Kidney capillary endothelial cell (primary cell): ENCODE results near the gene EP400.
A peak's percentile ranks its signal among the peaks of the same experiment; 100 is the strongest.

Experiments
- DNase-seq: peaks from one replicate; pipeline ENCODE4 v3.0.0-alpha.2; 2018; ENCODE audit warnings: low spot score

EP400 gene, protein sequence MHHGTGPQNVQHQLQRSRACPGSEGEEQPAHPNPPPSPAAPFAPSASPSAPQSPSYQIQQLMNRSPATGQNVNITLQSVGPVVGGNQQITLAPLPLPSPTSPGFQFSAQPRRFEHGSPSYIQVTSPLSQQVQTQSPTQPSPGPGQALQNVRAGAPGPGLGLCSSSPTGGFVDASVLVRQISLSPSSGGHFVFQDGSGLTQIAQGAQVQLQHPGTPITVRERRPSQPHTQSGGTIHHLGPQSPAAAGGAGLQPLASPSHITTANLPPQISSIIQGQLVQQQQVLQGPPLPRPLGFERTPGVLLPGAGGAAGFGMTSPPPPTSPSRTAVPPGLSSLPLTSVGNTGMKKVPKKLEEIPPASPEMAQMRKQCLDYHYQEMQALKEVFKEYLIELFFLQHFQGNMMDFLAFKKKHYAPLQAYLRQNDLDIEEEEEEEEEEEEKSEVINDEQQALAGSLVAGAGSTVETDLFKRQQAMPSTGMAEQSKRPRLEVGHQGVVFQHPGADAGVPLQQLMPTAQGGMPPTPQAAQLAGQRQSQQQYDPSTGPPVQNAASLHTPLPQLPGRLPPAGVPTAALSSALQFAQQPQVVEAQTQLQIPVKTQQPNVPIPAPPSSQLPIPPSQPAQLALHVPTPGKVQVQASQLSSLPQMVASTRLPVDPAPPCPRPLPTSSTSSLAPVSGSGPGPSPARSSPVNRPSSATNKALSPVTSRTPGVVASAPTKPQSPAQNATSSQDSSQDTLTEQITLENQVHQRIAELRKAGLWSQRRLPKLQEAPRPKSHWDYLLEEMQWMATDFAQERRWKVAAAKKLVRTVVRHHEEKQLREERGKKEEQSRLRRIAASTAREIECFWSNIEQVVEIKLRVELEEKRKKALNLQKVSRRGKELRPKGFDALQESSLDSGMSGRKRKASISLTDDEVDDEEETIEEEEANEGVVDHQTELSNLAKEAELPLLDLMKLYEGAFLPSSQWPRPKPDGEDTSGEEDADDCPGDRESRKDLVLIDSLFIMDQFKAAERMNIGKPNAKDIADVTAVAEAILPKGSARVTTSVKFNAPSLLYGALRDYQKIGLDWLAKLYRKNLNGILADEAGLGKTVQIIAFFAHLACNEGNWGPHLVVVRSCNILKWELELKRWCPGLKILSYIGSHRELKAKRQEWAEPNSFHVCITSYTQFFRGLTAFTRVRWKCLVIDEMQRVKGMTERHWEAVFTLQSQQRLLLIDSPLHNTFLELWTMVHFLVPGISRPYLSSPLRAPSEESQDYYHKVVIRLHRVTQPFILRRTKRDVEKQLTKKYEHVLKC (N-terminal part only)

DNA sequence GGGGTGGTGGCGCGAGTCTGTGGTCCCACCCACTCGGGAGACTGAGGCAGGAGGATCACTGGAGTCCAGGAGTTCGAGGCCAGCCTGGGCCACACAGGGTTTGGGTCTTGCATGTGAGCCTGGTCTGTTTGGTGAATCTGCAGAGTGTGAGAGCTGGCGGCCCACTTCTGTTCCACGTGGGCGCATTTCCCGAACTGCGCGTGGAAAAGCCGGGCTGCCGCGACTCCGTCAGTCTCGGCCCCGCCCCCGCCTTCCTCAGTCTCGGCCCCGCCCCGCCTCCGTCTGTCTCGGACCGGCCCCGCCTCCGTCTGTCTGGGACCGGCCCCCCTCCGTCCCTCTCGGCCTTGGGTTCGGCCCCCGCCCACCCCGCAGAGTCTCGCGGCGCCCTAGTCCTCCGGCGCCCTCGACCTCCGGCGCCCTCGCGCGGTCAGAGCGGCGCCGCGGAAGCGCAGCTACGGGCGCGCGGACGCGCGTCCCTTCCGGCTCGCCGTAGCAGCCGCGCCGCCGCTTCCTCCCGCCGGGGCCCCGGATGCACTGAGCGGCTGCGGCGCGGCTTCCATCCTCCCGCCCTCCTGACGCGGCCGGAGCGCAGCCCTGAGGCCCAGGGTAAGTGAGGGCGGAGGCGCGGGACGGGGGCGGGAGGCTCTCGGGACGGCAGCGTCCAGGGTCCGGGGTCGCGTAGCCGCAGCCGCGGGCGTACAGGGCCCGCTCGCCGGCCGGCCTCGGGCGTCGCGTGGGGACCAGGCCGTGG lies at the start of gene EP400:
EP400 (plus strand) TSS at position 512 of the 751 bp plus-strand sequence. CDS start 10,678 bp downstream, outside the sequence.
- peak; percentile 92 for DNase-seq

DNA sequence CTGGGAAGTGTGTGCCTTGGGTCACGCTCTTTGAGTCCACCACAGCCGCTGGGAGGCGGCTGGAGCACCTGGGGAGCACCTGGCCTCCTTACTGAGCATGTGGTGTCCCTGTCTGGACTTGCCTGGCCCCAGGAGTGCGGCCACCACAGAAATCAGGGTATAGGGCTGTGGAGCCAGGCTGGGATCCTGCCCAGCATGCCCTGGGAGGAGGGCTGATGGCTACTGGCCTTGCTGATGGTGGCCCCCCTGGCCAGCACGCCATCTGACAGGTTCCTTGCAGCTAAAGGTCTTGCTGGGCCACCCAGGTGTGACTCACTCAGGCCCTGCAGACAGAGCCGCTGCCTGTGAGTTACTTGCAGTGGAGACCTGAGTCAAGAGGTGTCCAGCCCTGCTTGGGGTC lies 49.3 kb upstream of the EP400 start:
- no peak for DNase-seq

DNA sequence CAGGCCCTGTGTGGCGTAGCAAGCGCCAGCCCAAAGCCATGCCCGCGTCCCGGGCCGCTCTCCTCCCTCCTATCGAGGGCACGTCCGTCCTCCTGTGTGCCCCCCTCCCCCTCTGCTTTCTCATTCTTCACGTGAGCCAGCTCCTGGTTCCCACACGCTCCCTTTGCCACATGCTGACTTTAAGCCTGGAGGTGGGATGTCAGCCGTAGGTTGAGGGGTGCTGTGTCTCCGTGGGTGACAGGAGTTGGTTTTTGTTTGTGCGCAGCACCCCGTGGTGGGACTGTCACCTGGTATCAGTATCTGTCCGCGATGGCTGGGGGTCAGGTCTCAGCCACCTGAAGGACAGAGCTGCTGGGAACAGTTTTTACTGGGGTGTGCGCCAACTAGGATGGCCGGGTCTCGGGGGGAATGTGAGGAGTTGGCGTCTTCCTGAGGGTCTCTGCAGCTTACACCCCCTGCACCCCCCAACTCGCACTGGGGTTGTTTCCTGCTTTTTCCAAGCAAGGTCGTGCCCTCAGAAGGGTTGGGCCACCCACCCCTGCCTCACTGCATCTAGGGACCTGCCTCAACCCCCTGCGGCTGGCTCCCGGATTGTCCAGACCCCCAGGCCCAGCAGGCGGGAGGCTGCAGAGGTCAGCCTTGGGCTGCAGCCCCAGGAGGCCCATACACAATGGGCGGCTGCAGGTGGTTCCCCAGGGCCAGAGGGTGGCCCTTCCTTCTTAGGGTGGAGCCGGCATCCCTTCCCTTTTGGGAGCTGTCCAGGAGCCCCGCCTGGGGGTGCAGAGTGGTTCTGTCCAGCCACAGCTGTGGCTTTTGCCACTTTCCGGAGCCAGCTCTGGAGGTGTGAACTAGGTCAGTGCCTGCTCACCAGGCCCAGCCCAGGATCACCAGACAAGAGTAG lies 48.1 kb upstream of the EP400 start:
- DNase-seq = no peak

DNA sequence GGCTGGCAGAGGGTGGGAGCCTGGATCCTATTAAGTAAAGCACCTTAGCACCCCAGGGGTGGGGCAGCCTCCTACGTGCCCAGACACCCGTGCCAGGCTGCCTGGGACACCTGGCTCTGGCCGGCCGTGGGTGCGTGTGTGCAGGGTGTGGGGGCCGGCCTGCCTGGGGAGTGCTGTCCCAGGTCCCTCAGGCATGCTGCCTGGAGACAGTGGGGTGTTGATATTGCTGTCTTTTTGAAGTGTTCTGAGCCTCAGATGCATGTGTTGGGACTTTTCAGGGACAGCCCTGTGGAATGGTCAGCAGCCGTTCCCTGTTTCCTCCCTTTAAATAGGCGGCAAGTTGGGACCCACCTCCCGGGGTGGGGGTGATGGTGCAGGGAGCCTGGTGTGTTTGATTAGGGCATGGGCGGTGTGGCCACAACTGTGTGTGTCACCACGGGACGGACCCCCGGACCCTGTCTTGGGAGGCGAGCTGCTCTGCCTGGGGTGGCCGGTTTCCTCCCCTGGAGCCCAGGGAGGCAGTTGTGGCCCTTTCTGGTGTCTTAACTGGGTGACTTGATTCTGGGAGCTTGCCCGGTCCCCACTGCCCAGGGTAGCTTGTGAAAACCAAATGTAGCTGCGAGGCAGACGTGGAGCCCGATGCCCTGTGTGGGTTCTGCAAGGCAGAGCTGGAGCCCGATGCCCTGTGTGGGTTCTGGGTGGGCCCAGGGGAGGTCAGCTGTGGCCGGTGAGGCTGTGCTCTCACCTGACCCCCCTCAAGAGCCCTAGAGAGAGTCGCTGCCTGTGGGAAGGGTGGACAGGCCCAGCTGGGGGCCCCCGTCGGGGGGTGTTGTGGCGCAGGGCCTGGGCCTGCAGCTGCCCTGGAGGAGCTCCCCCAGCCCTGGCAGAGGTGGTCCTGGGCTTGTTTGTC lies 47.2 kb upstream of the EP400 start:
- DNase-seq = no peak

DNA sequence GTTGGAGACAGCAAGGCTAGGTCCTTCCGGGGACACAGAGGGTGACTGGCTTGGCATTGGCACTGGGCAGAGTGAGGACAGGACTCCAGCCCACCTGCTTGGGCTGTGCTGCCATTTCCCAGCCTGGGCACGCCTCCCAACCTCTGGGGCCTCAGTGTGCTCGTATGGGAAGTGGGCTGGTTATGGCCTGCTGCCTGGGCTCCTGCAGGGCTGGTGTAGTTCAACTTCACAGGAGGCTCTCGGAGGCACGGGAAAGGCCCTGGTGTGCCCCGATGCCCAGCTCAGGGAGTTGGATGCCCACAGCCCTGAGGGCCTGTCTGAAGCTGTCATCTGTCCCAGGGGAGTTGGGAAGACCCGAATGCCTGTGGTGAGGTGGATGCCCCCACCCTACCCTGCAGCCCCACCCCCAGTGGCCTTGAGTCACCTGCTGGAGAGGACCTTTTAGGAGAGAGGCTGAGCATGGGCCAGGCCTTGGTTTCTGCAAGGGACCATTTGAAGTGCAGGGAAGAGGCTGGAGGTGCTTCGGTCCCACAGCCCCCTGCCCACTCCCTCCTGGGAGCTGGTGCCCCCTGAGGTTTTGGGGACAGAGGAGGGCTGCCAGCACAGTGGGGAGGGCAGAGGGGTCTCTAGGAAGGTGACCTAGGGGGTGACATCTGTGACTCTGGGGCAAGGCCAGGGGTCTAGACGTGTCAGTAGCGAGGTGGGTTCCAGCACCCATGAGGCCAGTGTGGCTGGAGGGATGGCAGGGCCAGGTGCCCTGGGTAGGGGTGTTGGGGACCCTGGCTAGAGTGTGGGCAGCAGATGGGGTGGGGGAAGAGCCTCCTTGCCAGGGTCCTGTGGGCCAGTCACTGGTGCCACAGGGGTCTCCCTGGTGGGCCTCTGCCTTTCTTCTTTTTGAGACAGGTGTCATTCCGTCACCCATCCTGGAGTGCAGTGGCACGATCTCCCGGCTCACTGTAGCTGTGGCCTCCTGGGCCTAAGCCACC lies 46.2 kb upstream of the EP400 start:
- no peak for DNase-seq

DNA sequence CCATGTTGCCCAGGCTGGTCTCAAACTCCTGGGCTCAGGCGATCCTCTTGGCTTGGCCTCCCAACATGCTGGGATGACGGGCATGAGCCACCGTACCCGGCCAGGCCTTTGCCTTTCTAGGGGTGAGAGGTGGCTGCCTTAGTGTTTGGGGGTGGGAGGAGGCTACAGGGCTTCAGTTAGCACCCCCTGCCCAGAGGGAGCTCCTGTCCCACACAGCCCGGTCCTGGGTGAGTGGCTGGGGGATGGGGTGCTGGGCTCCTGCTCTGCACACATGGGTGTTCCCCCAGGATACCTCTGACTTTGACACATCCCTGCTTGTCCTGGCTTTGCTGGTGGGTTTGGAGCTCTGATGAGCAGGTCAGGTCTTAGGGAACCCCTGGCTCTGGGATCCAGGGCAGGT lies 45.4 kb upstream of the EP400 start:
- no peak for DNase-seq

DNA sequence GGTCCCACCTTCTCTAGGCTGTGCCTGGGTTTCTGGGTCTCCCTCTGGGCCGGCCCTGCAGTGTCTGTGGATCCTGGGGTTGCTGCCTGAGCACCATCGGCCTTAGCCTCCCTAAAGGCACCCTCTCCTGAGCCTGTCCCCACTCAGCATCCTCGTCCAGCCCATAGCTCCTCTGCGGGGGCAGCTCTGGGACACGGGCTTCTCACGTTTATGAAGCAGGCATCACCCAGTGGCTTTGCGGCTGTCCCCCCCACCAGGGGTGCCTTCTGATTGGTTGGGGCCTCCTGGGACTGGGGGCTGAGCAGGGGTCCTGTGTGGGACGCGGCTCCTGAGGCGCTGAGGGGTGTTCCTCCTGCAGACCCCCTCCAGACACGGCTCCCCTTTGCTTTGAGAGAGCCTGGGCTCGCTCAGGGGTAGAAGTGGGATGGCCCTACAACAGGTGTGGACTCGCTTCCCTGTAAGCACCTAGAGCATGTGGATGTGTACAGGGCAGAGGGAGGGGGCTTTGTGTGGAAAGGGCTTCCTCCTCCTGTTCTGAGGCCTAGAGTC lies 44.6 kb upstream of the EP400 start:
- DNase-seq = no peak

DNA sequence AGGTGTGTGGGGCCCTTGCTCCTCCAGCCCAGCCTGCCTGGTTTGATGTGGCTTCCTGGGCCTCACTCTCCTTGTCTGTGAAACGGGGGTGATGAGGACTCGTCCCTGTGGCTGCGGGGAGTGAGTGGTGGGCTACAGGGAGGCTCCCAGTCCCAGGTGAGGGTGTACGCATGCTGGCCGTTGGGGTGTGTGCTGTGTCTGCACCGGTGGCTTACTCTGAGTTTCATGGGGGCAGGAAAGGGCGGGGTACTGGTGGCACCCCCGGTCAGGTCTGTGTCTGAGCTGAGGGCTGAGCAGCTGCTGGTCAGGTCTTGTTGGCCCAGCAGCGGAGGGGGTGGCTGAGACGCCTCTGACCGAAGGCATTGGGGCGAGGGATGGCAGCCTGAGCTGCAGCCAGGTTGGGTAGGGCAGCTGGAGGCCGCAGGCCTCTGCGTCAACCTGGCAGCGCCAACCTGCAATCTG lies 44.1 kb upstream of the EP400 start:
- DNase-seq = no peak

DNA sequence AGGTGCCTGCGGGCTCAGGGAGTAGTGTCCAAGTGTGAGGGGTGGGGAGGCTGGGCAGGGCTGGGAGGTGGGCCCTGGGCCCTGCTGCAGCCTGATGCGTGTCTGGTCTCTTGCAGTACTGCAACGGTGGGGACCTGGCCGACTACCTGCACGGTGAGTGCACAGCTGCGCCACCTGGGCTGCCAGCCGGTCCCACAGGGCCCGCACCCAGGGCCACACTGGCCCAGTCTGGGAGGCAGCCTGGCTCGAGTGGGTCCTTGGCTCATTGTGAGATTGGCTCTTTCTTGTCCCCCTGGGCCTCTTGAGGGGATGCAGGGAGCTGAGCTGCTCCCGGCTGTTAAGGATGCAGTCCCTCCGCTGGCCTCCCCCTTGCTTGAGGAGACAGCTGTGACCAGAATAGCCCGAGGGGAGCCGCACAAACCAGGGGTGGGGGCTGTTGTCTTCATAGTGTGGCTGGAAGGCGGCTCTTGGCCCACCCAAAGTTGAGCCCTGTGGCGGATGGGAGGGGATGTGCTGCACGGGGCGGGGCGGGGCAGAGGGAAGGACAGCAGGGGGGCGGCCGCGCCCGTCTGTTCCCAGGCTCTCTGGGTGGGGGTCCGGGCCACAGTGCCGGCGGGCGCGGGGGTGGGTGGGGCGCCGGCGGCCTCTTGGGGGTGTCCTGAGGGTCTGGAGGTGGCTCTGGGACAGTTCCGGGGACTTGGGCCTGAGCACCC lies 42.2 kb upstream of the EP400 start:
- DNase-seq = no peak

DNA sequence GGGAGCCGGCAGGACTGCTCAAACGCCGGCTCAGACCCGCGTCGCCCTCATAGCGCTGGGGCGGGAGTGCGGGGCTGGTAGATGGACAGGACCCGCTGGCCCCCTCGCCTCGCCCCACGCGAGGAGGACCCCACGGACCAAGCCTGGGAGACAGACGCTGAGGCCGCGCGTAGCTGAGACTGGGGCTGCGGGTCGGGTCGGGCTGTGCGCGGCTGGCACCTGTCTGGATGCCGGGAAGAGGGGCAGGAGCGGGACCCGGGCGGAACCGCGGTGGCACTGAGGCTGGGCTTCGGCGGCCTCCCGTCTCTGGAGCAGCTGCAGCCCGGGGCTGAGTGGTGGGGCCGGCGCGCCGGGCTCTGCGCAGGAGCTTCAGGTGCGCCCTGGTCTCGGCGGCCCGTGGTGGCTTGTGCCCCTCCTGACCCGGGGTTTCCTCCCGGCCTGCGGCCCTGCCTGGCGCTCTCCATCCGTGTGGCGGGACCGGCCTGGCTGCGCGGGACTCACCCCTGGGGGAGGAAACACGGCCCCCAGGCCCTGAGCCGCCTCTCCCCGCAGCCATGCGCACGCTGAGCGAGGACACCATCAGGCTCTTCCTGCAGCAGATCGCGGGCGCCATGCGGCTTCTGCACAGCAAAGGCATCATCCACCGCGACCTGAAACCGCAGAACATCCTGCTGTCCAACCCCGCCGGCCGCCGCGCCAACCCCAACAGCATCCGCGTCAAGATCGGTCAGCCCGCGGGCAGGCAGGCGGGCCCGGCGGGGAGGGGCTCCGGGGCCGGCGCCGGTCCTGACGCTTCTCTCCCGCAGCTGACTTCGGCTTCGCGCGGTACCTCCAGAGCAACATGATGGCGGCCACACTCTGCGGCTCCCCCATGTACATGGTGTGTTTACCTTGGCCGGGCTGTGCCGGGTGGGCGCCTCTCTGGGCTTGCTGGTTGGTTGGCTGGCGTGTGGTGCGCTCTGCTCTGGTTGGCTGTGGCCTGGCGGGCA lies 41.4 kb upstream of the EP400 start:
- DNase-seq = no peak

DNA sequence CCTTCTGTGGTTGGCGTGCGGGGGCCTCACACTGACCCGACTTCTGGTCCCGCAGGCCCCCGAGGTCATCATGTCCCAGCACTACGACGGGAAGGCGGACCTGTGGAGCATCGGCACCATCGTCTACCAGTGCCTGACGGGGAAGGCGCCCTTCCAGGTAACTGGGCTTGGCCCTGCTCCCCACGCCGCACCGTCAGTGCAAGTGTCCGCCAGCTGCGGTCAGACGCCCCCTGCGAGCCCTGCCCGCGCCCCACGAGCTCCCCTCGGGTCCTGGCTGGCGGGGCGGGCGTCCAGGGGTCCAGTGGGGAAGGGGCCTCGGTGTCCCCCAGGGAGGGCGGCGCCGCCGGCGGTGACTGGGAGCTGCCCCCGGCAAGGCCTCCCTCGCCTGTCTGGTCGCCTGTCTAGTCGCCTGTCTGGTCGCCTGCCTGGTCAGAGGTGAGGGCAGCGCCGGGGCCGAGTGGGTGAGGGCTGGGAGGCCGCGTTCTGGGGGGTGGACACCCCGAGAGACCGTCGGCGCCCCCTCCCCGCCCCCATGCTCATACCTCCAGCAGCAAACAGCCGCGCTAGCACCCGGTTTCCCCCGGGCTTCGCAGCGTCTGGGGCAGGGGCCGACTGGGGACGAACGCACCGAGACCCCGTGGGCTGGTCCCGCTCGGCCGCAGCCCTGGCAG lies 40.5 kb upstream of the EP400 start:
- DNase-seq = no peak

DNA sequence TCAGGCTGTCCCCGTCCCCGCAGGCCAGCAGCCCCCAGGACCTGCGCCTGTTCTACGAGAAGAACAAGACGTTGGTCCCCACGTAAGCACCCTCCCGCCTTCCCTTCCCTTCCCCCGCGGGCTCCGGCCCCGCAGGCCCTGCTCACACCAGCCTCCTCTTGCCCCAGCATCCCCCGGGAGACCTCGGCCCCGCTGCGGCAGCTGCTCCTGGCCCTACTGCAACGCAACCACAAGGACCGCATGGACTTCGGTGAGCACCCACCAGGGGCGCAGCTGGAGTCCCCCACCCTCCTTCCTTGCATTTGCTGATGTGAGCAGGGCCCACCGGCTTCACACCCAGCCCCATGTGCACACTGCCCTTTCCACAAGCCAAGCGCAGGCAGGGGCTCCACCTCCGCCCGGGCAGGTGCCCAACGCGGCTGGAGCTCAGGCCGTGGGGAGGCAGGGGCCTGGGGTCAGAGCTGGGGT lies 40.0 kb upstream of the EP400 start:
- DNase-seq = no peak

DNA sequence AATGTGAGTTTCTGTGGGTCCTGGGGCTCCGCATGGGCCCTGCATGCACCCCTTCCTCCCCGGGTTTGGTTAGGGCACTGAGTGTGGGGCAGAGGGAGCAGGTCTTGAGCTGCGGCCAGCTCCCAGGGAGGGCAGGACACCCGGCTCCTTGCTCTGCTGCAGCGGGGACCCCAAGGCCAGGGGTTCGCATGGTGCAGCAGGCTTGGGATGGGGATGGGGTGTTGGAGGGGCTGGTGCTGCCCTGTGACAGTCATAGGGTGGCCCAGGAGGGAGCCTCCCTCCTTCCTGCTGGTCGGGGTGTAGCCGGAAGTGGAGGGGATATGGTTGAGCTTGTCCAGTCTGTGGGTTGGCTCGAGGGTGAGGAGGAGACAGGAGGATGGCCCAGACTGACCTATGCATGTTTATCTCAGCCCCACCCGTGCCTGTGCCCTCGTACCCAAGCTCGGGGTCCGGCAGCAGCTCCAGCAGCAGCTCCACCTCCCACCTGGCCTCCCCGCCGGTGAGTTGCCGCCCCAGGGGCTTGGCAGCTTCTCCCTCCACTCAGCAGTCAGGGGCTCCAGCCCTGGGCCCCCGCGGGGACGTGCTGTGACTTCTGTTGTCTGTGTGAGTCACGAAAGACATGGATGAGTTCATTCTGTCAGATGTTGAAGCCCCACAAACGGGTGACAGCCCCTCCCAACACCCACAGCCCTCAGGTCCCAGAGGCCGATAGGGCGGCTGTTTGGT lies 39.3 kb upstream of the EP400 start:
- no peak for DNase-seq

DNA sequence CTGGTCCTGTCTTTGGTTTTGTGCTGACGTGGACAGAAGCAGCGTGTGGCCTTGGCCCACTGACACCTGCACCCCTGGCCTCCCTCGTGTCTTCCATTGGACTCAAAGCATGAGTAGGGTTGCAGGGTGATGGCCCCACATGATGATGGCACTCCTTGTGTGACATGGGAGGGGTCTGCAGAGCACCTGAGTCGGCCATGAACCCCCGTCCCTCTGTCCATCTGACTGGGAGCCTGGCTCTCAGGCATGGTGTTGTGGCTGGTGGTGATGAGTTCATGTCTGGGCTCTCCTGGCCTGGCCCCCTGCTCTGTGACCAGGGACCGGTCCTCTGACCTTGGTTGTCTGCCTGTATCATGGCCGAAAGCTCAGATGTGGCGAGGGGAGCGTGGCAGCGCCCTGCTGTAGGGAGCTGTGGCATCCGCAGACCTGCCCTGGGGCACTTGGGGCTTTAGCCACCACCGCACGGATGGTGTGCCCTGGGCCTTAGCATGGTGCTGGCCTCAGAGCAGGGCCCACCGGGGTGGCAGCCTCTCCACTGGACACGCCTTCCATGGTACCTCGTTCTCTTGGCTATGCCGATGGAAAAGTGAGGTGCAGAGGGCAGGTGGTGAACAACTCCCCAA lies 38.6 kb upstream of the EP400 start:
- DNase-seq = no peak
